Measurements from ENCODE around the gene CXCL5.

The CXCL5 gene

DNA sequence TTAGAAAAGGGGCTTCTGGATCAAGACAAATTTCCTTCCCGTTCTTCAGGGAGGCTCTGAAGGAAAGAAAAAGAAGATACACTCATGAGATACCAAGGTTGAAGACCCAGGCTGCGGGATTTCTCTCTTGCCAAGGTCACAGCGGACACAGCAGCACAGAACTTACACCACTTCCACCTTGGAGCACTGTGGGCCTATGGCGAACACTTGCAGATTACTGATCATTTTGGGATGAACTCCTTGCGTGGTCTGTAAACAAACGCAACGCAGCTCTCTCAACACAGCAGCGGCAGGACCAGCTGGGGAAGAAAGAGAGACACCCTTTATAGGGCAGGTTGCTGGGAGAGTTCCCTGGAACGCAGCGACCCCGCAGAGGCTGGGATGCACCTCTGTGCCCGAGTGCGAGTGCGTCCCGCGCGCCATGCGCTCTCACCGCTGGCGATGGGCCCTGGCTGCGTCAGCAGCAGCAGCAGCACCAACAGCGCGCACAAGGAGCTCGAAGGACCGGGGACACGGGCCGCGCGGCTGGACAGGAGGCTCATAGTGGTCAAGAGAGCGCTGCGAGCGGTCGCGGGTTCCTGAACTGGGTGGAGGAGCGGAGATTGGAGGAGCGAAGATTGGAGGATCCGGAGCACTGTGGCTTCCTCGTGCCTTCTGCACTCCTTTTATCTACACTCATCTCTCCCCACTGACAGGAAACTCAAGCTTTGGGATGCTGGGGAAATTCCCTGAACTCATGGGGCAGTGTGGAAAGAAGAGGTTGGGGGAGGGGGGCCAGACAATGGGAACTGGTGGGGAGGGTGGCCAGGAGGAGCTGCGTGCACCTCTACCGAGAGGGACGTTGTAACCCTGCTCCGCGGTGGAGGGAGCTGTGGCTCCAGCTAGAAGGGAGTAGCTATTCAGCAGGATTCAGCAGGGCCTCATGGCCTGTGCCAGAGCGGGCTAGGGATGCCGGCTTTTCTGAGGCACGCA lies at the start of gene CXCL5:
Gene CXCL5 (minus strand): TSS at position 638 of the 972 bp plus-strand sequence. CDS start 96 bp downstream, at position 542.
- no peak within 1 kb of the TSS for H3K27ac ChIP-seq
- CTCF ChIA-PET = no interaction called here
- DNase-seq (ENCODE audit: low spot score) = no peak
- POLR2A ChIA-PET (ENCODE audit: low non-redundant PET) = no interaction called here
- TF ChIP-seq, protein P1, sequence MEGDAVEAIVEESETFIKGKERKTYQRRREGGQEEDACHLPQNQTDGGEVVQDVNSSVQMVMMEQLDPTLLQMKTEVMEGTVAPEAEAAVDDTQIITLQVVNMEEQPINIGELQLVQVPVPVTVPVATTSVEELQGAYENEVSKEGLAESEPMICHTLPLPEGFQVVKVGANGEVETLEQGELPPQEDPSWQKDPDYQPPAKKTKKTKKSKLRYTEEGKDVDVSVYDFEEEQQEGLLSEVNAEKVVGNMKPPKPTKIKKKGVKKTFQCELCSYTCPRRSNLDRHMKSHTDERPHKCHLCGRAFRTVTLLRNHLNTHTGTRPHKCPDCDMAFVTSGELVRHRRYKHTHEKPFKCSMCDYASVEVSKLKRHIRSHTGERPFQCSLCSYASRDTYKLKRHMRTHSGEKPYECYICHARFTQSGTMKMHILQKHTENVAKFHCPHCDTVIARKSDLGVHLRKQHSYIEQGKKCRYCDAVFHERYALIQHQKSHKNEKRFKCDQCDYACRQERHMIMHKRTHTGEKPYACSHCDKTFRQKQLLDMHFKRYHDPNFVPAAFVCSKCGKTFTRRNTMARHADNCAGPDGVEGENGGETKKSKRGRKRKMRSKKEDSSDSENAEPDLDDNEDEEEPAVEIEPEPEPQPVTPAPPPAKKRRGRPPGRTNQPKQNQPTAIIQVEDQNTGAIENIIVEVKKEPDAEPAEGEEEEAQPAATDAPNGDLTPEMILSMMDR (conservative IDR thresholded peaks at IDR 0.05; ENCODE audit: low read depth) = no peak

DNA sequence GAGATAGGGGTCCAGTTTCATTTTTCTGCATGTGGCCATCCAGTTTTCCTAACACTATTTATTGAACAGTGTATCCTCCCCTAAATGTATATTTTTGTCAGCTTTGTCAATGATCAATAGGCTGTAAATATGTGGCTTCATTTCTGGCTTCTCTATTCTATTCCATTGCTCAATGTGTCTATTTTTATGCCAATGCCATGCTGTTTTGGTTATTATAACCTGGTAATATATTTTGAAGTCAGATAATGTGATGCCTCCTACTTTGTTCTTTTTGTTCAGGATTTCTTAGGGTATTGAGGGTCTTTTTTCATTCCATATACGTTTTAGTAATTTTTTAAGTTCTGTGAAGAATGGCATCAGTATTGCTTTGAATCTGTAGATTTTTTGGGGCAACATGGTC lies 48.7 kb upstream of the CXCL5 start:
- ChIA-PET CTCF (no interaction called here), POLR2A (ENCODE audit: low non-redundant PET) (no interaction called here)
- no peak overlapping the region for H3K27ac ChIP-seq
- no peak for DNase-seq (ENCODE audit: low spot score)
- TF ChIP-seq, protein P1 (conservative IDR thresholded peaks at IDR 0.05; ENCODE audit: low read depth) = no peak

DNA sequence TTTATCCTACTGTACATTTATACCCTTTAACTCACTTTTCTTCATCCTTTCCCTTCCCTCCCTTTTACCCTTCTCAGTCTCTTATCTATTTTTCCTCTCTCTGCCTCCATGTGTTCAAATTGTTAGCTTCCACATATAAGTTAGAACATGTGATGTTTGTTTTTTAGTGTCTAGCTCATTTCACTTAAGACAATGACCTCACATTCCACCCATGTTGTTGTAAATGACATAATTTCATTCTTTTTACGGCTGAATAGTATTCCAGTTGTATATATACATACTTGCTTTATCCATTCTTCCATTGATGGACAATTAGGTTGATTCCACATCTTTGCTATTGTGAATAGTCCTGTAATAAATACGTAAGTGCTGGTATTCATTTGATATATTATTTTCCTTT lies 47.3 kb upstream of the CXCL5 start:
- ChIA-PET POLR2A (ENCODE audit: low non-redundant PET) (no interaction called here), CTCF (no interaction called here)
- DNase-seq (ENCODE audit: low spot score) = no peak
- no peak overlapping the region for H3K27ac ChIP-seq
- TF ChIP-seq, protein P1 (conservative IDR thresholded peaks at IDR 0.05; ENCODE audit: low read depth) = no peak

DNA sequence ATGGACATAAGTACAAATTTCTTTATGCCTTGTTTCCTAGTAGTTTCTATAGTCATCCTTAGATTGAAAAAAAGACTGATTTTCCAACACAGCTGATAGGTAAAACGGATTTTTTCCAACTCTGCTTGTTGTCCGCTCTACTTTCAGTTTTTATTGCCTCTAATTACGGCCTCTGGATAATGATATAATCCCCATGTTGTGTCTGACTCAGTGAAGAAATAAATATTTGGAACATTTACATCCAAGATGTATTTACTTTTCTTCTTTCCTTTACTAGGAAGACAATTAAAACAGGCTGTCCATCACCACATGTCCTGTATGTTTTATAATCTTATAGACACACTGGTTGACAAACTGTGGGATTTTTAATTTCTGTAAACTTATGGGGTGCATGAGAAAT lies 46.8 kb upstream of the CXCL5 start:
- POLR2A ChIA-PET (ENCODE audit: low non-redundant PET) = no interaction called here
- TF ChIP-seq, protein P1 (conservative IDR thresholded peaks at IDR 0.05; ENCODE audit: low read depth) = no peak
- CTCF ChIA-PET = no interaction called here
- no peak overlapping the region for H3K27ac ChIP-seq
- no peak for DNase-seq (ENCODE audit: low spot score)

DNA sequence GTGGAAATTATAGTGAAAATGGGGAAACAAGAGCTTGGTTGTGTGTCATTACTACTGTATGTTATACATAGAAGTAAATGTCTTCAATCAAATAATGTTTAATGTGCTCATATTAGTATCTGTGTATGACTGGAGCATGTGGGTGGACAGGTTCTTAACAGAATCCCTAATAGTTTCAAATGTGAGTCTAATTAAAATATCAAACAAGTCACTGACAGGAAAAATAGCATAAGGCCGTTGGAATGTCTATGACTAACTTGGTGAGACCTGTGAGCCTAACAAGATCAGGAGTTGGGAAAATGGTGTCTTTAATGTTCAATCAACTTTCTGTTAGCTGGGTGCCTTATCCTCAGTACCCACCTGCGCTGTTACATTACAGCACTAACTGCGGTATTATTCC lies 46.2 kb upstream of the CXCL5 start:
- no peak overlapping the region for H3K27ac ChIP-seq
- TF ChIP-seq, protein P1 (conservative IDR thresholded peaks at IDR 0.05; ENCODE audit: low read depth) = no peak
- ChIA-PET CTCF (interaction anchor here (0.6 kb wide), 1 partner anchor 13 kb away, joined by 3 read pairs; no protein-coding TSS in a partner anchor), POLR2A (ENCODE audit: low non-redundant PET) (interaction anchor here (0.7 kb wide), 1 partner anchor 54 kb away, joined by 3 read pairs; the partner anchor contains the start of gene CXCL2)
- DNase-seq (ENCODE audit: low spot score) = peak; percentile 48

DNA sequence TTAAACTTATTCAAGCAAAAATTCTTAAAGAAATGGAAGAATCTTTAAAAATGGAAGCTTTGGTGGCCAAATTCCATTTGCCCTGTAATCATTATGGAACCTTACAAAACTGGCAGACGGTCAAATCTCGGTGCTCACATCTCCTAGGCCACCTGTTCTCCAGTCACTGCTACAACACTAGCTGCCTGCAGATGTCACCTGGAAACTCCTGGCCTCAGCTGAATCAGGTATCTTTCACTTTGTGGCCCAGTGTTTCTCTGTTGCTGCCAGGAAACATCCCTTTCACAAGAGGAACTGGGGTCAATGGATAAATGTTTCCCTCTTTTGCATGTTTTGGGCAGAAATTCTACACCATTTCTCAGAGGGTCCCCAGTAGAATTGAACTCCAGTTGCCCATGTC lies 44.2 kb upstream of the CXCL5 start:
- ChIA-PET POLR2A (ENCODE audit: low non-redundant PET) (no interaction called here), CTCF (interaction anchor here (1.3 kb wide), 1 partner anchor 92 kb away, joined by 8 read pairs; no protein-coding TSS in a partner anchor)
- no peak overlapping the region for H3K27ac ChIP-seq
- no peak for DNase-seq (ENCODE audit: low spot score)
- TF ChIP-seq, protein P1 (conservative IDR thresholded peaks at IDR 0.05; ENCODE audit: low read depth) = no peak
